Progenitor cell of endocrine pancreas (in vitro differentiated cells): ENCODE results near the gene ZNF444. TPM values are rescaled to one million over a fixed set of nuclear protein-coding genes. Genes with fewer than 3 reads are reported as not detected.
A peak's percentile ranks its signal among the peaks of the same experiment; 100 is the strongest.

ENCODE experiments used
- DNase-seq: peaks from one replicate; pipeline ENCODE4 v3.0.0; 2021; ENCODE audit warnings: low spot score; ENCODE audit not compliant: unreplicated experiment
- H3K27ac Mint-ChIP-seq: 2 replicates; pipeline ENCODE4 v1.8.0; 2021; ENCODE audit warnings: mild to moderate bottlenecking, moderate library complexity, mixed read lengths
- H3K27me3 Mint-ChIP-seq: 2 replicates; pipeline ENCODE4 v1.8.0; 2021; ENCODE audit warnings: mixed read lengths
- H3K36me3 Mint-ChIP-seq: 2 replicates; pipeline ENCODE4 v1.8.0; 2022; ENCODE audit warnings: mixed read lengths; ENCODE audit not compliant: insufficient read depth
- H3K4me1 Mint-ChIP-seq: 2 replicates; pipeline ENCODE4 v1.8.0; 2021; ENCODE audit warnings: low read depth, mixed read lengths
- H3K4me3 Mint-ChIP-seq: 2 replicates; pipeline ENCODE4 v1.8.0; 2021; ENCODE audit warnings: low read depth, mild to moderate bottlenecking, moderate library complexity, mixed read lengths
- H3K9me3 Mint-ChIP-seq: 2 replicates; pipeline ENCODE4 v1.8.0; 2021; ENCODE audit warnings: low read depth, mixed read lengths
- CTCF ChIP-seq: fragments of 200-600 bp; sonication (generic); IDR thresholded peaks from one replicate; pipeline ENCODE4 v1.5.0; 2021; ENCODE audit warnings: antibody characterized with exemption, mild to moderate bottlenecking; ENCODE audit not compliant: unreplicated experiment
- total RNA-seq: library from RNA; stranded (reverse); gene quantifications from 2 replicates; pipeline ENCODE4 v1.2.1, GENCODE V29; 2021

Gene ZNF444
- total RNA-seq, 1 donor from 2014 or later = 132 TPM

DNA sequence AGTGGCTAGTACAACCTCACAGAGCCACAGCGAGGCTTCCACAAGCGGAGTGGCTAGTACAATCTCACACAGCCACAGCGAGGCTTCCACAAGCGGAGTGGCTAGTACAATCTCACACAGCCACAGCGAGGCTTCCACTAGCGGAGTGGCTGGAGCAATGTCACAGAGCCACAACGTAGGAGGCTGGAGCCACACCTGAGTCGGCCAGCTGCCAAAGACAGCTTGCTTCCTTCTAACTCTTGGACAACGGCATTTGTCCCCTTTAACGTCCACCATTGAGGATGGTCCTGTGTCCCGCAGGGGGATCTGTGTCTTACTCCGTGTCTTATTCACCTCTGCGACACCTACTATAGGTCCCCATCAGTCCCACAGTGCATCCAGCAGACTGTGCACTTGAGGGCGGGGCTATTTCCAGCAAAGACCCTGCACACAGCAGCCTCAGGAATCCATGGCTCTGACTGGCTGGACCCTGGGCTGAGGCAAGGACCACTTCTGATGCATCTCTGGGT lies 23.7 kb upstream of the ZNF444 start:
- H3K4me1 Mint-ChIP-seq = peaks cover 29% of the 10 kb centered on the region
- no peaks in the 10 kb centered on the region for H3K36me3 Mint-ChIP-seq
- no peak for DNase-seq
- TF ChIP-seq CTCF = no peak
- peak overlapping the region; percentile 59 for H3K27ac Mint-ChIP-seq
- no peaks in the 10 kb centered on the region for H3K27me3 Mint-ChIP-seq
- peak overlapping the region; percentile 24 for H3K4me3 Mint-ChIP-seq
- H3K9me3 Mint-ChIP-seq = no peaks in the 10 kb centered on the region

- Mint-ChIP-seq H3K4me1 (peaks cover 26% of the 10 kb centered on the region), H3K4me3 (peak overlapping the region; percentile 24), H3K27me3 (no peaks in the 10 kb centered on the region), H3K27ac (peak overlapping the region; percentile 59), H3K36me3 (no peaks in the 10 kb centered on the region), H3K9me3 (no peaks in the 10 kb centered on the region)
- no peak for TF ChIP-seq CTCF
- DNase-seq = no peak
Observed at GRCh38 chr19:56117889-56118288, 23.2 kb upstream of the ZNF444 start.

DNA sequence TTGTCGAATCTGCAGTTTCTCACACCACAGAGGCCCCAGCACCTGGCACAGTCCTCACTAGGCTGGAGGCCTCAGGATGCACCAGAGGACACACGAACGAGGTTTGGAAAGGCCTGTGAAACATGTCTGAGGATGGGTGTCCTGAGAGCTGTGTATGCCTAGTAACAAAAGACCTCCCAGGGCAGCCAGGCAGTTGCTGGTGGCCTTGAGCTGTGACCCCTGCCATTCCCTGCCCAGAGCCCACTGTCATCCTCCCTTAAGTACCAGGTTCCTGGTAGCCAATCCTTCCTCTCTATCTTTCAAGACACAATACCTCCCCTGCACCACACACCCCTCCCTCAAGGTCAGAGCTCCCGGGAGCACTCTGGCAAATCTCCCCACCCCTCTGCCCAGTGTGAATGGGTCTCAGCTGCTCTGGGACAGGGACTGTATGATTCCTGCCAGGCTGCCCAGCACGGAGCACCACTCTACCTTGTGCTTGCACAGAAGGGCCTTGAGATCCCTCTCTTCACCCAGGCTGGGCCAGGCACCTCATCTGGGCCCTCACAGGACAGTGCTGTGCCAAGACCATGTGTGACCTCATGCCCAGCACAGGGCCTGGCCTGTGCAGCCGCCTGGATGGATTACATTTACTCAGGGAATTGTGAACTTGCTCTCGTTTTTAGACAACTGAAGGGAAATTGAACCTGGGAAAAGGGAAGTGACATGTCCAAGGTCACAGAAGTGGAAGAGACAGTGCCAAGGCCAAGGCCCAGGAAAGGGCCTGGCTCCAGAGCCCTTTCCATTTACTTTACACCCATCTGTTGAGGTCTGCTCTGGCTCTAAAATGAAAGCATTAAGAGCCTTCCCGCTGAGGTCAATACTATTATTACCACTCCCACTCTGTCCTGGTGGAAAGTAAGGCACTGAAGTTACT lies 22.2 kb upstream of the ZNF444 start:
- Mint-ChIP-seq H3K27ac (peak overlapping the region; percentile 67), H3K4me1 (peaks cover 21% of the 10 kb centered on the region), H3K27me3 (no peaks in the 10 kb centered on the region), H3K4me3 (peak overlapping the region; percentile 81), H3K9me3 (no peaks in the 10 kb centered on the region), H3K36me3 (no peaks in the 10 kb centered on the region)
- TF ChIP-seq CTCF = no peak
- no peak for DNase-seq

DNA sequence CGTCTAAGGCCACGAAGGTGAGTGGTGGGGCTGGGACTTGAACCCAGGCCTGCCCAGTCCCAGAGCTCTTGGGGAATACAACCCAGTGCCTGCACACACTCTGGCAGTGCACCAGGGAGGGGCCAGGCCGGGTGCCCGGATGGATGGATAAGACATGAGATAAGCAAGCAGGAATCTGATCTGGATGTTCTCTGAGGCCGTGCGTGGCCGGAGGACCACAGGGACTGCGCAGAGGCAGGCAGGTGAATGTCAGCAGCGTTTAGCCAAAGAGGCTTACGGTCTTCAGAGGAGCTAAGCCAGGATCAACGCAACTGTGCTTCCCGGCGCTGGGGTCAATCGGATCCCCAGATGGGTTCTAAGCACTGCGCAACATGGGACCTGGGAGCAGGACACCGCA lies 21.5 kb upstream of the ZNF444 start:
- Mint-ChIP-seq H3K36me3 (no peaks in the 10 kb centered on the region), H3K4me1 (peaks cover 19% of the 10 kb centered on the region), H3K27ac (peak overlapping the region; percentile 89), H3K9me3 (no peaks in the 10 kb centered on the region), H3K4me3 (peak overlapping the region; percentile 81), H3K27me3 (no peaks in the 10 kb centered on the region)
- no peak for TF ChIP-seq CTCF
- no peak for DNase-seq

DNA sequence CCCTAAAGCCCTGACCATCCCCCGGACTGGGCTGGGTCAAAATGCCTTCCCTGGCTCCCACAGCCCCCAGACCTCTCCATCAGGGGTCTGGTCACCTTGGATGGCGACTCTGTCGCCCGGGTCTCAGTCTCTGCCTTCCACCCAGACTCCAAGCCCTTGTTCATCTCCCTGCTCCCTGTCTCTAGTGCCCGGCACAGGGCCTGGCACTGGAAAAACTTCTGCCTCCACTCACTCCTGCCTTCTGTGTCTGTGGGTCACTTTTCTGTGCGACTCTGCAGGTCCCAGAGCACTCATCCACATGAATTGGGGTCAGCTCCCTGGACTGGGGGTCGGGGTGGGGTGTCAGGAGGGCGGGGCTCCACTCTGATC lies 21.1 kb upstream of the ZNF444 start:
- peak overlapping the region; percentile 89 for H3K27ac Mint-ChIP-seq

More for the DNA sequence above, 21.1 kb upstream of the ZNF444 start:
- Mint-ChIP-seq H3K4me3 (peak overlapping the region; percentile 81), H3K27me3 (no peaks in the 10 kb centered on the region), H3K9me3 (no peaks in the 10 kb centered on the region), H3K36me3 (no peaks in the 10 kb centered on the region), H3K4me1 (peaks cover 16% of the 10 kb centered on the region)
- TF ChIP-seq CTCF = no peak
- no peak for DNase-seq
